Liver (tissue), 3 donors: ENCODE measurements around the gene COL19A1.

Experiments used
- HNF4A ChIP-seq, 2 donors: conservative IDR thresholded peaks; 2 replicates each; pipeline ENCODE4 v1.6.1; 2016; ENCODE audit warnings: antibody characterized with exemption in 2 of 2, mild to moderate bottlenecking in 2 of 2
- HNF4G ChIP-seq: IDR thresholded peaks from 2 replicates; pipeline ENCODE4 v1.6.1; 2016; ENCODE audit warnings: antibody characterized with exemption
- RAD21 ChIP-seq, 2 donors: IDR thresholded peaks; 2 replicates each; pipeline ENCODE4 v1.6.1; 2016; ENCODE audit warnings: antibody characterized with exemption in 2 of 2, mild to moderate bottlenecking in 2 of 2
- SP1 ChIP-seq: IDR thresholded peaks from 2 replicates; pipeline ENCODE4 v1.6.1; 2018; ENCODE audit warnings: antibody characterized with exemption, mild to moderate bottlenecking
- TAF1 ChIP-seq: conservative IDR thresholded peaks from 2 replicates; pipeline ENCODE4 v1.6.1; 2016; ENCODE audit warnings: antibody characterized with exemption, mild to moderate bottlenecking
- YY1 ChIP-seq: IDR thresholded peaks from 2 replicates; pipeline ENCODE4 v1.6.1; 2016; ENCODE audit warnings: antibody characterized with exemption, mild to moderate bottlenecking
- TF ChIP-seq, protein P1 (sequence below): IDR thresholded peaks from 2 replicates; pipeline ENCODE4 v1.6.1; 2016; ENCODE audit warnings: antibody characterized with exemption
- TF ChIP-seq, protein P2 (sequence below): fragments of 150-350 bp; IDR thresholded peaks from 2 replicates; pipeline ENCODE4 v1.5.1; 2017; ENCODE audit warnings: improper control_type of control experiment, low read depth, low read length; ENCODE audit not compliant: missing input control
- TF ChIP-seq, protein P3 (sequence below): IDR thresholded peaks from 2 replicates; pipeline ENCODE4 v1.6.1; 2016; ENCODE audit warnings: antibody characterized with exemption
- TF ChIP-seq, protein P4 (sequence below): IDR thresholded peaks from 2 replicates; pipeline ENCODE4 v1.6.1; 2016; ENCODE audit warnings: antibody characterized with exemption, mild to moderate bottlenecking
- donor health status: healthy.
- donor health status: healthy.

DNA sequence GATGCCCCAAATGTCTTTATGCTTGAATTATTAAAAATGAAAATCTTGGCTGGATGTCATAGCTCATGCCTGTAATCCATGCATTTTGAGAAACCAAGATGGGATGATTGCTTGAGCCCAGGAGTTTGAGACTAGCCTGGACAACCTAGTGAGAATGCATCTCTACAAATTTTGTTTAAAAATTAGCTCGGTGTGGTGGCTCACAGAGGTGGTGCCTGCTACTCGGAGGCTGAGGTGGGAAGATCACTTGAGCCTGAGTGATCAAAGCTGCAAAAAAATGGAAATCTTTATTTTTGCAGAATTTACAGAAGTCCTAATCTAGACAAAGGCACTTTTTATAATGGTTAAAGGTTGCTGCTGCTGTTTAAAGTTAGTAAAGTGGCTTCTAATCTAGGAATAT lies 20.0 kb upstream of the COL19A1 start:
- TF ChIP-seq, protein P1, sequence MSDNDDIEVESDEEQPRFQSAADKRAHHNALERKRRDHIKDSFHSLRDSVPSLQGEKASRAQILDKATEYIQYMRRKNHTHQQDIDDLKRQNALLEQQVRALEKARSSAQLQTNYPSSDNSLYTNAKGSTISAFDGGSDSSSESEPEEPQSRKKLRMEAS: no peak
- TF ChIP-seq, protein P2, sequence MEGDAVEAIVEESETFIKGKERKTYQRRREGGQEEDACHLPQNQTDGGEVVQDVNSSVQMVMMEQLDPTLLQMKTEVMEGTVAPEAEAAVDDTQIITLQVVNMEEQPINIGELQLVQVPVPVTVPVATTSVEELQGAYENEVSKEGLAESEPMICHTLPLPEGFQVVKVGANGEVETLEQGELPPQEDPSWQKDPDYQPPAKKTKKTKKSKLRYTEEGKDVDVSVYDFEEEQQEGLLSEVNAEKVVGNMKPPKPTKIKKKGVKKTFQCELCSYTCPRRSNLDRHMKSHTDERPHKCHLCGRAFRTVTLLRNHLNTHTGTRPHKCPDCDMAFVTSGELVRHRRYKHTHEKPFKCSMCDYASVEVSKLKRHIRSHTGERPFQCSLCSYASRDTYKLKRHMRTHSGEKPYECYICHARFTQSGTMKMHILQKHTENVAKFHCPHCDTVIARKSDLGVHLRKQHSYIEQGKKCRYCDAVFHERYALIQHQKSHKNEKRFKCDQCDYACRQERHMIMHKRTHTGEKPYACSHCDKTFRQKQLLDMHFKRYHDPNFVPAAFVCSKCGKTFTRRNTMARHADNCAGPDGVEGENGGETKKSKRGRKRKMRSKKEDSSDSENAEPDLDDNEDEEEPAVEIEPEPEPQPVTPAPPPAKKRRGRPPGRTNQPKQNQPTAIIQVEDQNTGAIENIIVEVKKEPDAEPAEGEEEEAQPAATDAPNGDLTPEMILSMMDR: no peak
- TF ChIP-seq, protein P3, sequence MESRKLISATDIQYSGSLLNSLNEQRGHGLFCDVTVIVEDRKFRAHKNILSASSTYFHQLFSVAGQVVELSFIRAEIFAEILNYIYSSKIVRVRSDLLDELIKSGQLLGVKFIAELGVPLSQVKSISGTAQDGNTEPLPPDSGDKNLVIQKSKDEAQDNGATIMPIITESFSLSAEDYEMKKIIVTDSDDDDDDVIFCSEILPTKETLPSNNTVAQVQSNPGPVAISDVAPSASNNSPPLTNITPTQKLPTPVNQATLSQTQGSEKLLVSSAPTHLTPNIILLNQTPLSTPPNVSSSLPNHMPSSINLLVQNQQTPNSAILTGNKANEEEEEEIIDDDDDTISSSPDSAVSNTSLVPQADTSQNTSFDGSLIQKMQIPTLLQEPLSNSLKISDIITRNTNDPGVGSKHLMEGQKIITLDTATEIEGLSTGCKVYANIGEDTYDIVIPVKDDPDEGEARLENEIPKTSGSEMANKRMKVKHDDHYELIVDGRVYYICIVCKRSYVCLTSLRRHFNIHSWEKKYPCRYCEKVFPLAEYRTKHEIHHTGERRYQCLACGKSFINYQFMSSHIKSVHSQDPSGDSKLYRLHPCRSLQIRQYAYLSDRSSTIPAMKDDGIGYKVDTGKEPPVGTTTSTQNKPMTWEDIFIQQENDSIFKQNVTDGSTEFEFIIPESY: no peak
- TF ChIP-seq TAF1: no peak
- TF ChIP-seq, protein P4, sequence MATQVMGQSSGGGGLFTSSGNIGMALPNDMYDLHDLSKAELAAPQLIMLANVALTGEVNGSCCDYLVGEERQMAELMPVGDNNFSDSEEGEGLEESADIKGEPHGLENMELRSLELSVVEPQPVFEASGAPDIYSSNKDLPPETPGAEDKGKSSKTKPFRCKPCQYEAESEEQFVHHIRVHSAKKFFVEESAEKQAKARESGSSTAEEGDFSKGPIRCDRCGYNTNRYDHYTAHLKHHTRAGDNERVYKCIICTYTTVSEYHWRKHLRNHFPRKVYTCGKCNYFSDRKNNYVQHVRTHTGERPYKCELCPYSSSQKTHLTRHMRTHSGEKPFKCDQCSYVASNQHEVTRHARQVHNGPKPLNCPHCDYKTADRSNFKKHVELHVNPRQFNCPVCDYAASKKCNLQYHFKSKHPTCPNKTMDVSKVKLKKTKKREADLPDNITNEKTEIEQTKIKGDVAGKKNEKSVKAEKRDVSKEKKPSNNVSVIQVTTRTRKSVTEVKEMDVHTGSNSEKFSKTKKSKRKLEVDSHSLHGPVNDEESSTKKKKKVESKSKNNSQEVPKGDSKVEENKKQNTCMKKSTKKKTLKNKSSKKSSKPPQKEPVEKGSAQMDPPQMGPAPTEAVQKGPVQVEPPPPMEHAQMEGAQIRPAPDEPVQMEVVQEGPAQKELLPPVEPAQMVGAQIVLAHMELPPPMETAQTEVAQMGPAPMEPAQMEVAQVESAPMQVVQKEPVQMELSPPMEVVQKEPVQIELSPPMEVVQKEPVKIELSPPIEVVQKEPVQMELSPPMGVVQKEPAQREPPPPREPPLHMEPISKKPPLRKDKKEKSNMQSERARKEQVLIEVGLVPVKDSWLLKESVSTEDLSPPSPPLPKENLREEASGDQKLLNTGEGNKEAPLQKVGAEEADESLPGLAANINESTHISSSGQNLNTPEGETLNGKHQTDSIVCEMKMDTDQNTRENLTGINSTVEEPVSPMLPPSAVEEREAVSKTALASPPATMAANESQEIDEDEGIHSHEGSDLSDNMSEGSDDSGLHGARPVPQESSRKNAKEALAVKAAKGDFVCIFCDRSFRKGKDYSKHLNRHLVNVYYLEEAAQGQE: no peak
- TF ChIP-seq SP1: no peak
- no peak for TF ChIP-seq YY1
- TF ChIP-seq HNF4A (conservative IDR thresholded peaks at IDR 0.05): no peak
- no peak for TF ChIP-seq RAD21 (IDR thresholded peaks at IDR 0.05)
- TF ChIP-seq HNF4G: no peak
